B cell (primary cell): ENCODE measurements around the gene HFE. TPM values are rescaled to one million over a fixed set of nuclear protein-coding genes. Genes with fewer than 3 reads are reported as not detected.

ENCODE experiments used
- ATAC-seq: fragments of 200-7000 bp; cut with Tn5 transposase; one replicate; pipeline ENCODE4 v1.10.0; 2021; ENCODE audit warnings: low read depth, mild to moderate bottlenecking, moderate number of reproducible peaks, moderate library complexity
- CTCF ChIA-PET: fragments of 350-600 bp; sonication (Branson Sonifier 250); formaldehyde crosslinking; loops from one replicate; lab custom pipeline; 2021; ENCODE audit warnings: antibody characterized with exemption, inconsistent platforms; lab: Charles Lee
- POLR2A ChIA-PET: fragments of 350-600 bp; sonication (Branson Sonifier 250); formaldehyde crosslinking; loops from one replicate; lab custom pipeline; 2021; ENCODE audit warnings: antibody characterized with exemption; lab: Charles Lee
- DNase-seq: peaks from one replicate; pipeline ENCODE4 v3.0.0; 2013
- H2AFZ ChIP-seq: 2 replicates; pipeline ENCODE4 v1.6.1; 2012; ENCODE audit warnings: mild to moderate bottlenecking, low read depth, low read length; ENCODE audit not compliant: insufficient read depth, poor library complexity, severe bottlenecking
- H3K27ac ChIP-seq, 2 donors: 1 replicate in 1 of 2; 2 replicates in 1 of 2; pipeline ENCODE4 v1.5.1; 2012 to 2013; ENCODE audit warnings: low read length in 2 of 2, mild to moderate bottlenecking in 2 of 2, moderate library complexity in 1 of 2
- H3K27me3 ChIP-seq, 4 experiments: fragments of 200-600 bp in 1 of 4; sonication (generic) in 1 of 4; replicated peaks in 1 of 4; 1 replicate in 2 of 4; 2 replicates in 2 of 4; pipeline versions ENCODE4 v1.6.1 to v1.7.0; 2013 to 2016; ENCODE audit warnings: low read length in 3 of 4, mild to moderate bottlenecking in 2 of 4, mixed read lengths in 1 of 4, moderate library complexity in 1 of 4; ENCODE audit not compliant: insufficient read depth in 4 of 4, control insufficient read depth in 3 of 4; ENCODE audit errors: control extremely low read depth in 1 of 4
- H3K36me3 ChIP-seq, 2 experiments: replicated peaks in 1 of 2; 1 replicate in 1 of 2; 2 replicates in 1 of 2; pipeline versions ENCODE4 v1.6.1 to v1.7.1; 2013; ENCODE audit warnings: low read length in 1 of 2; ENCODE audit not compliant: insufficient read depth in 2 of 2, control insufficient read depth in 1 of 2; ENCODE audit errors: control extremely low read depth in 1 of 2, extremely low read depth in 1 of 2
- H3K4me1 ChIP-seq, 2 donors: fragments of 200-600 bp in 1 of 2; sonication (generic) in 1 of 2; 1 replicate in 1 of 2; 2 replicates in 1 of 2; pipeline versions ENCODE4 v1.5.1 to v1.6.1; 2013 to 2017; ENCODE audit warnings: low read length in 2 of 2; ENCODE audit not compliant: control insufficient read depth in 2 of 2, insufficient read depth in 2 of 2
- H3K4me2 ChIP-seq: replicated peaks from 2 replicates; pipeline ENCODE3; 2012; ENCODE audit warnings: mild to moderate bottlenecking, low read depth, low read length; ENCODE audit not compliant: poor library complexity, severe bottlenecking
- H3K4me3 ChIP-seq, 5 experiments: fragments of 200-600 bp in 1 of 5; sonication (generic) in 1 of 5; 1 replicate in 3 of 5; 2 replicates in 2 of 5; pipeline versions ENCODE4 v1.5.1 to v1.7.0; 2011 to 2016; ENCODE audit warnings: low read length in 4 of 5, mild to moderate bottlenecking in 4 of 5, low read depth in 2 of 5, control low read depth in 1 of 5, moderate library complexity in 1 of 5; ENCODE audit not compliant: insufficient read depth in 1 of 5; ENCODE audit errors: control extremely low read depth in 1 of 5, extremely low read depth in 1 of 5
- H3K79me2 ChIP-seq: fragments of 200-600 bp; sonication (generic); one replicate; pipeline ENCODE4 v1.6.0; 2016; ENCODE audit warnings: low read length; ENCODE audit not compliant: control insufficient read depth, insufficient read depth
- H3K9ac ChIP-seq: fragments of 200-600 bp; sonication (generic); 2 replicates; pipeline ENCODE4 v1.6.1; 2017; ENCODE audit warnings: mild to moderate bottlenecking, low read length, moderate library complexity
- H3K9me3 ChIP-seq, 3 donors: one replicate each; pipeline versions ENCODE4 v1.6.1 to v1.7.1; 2013; ENCODE audit warnings: low read length in 2 of 3; ENCODE audit not compliant: control insufficient read depth in 2 of 3, insufficient read depth in 1 of 3; ENCODE audit errors: control extremely low read depth in 1 of 3
- H4K20me1 ChIP-seq: 2 replicates; pipeline ENCODE4 v1.6.0; 2012; ENCODE audit warnings: mild to moderate bottlenecking, low read length; ENCODE audit not compliant: insufficient read depth, control insufficient read depth, poor library complexity, severe bottlenecking
- H3K27ac Mint-ChIP-seq: one replicate; pipeline ENCODE4 v1.8.0; 2021; ENCODE audit warnings: mixed read lengths
- H3K27me3 Mint-ChIP-seq: one replicate; pipeline ENCODE4 v1.8.0; 2021; ENCODE audit warnings: mixed read lengths
- H3K4me1 Mint-ChIP-seq: one replicate; pipeline ENCODE4 v1.8.0; 2021; ENCODE audit warnings: mixed read lengths
- H3K4me3 Mint-ChIP-seq: one replicate; pipeline ENCODE4 v1.8.0; 2021; ENCODE audit warnings: mixed read lengths
- H3K9me3 Mint-ChIP-seq: one replicate; pipeline ENCODE4 v1.8.0; 2022; ENCODE audit warnings: mixed read lengths; ENCODE audit not compliant: insufficient read depth
- CTCF ChIP-seq: fragments of 200-600 bp; IDR thresholded peaks from one replicate; pipeline ENCODE4 v1.8.0; 2022; ENCODE audit warnings: antibody characterized with exemption, mild to moderate bottlenecking
- EZH2 ChIP-seq: IDR thresholded peaks from 2 replicates; pipeline ENCODE4 v1.6.1; 2012; ENCODE audit warnings: borderline replicate concordance, low read depth, mild to moderate bottlenecking, moderate library complexity, low read length; ENCODE audit not compliant: insufficient read depth, poor library complexity, severe bottlenecking
- WGBS: methylation state at CpG from one replicate; pipeline ENCODE4 v1.1.5; 2013; ENCODE audit warnings: missing lambda C conversion rate; ENCODE audit not compliant: insufficient coverage; 5-methylcytosine and 5-hydroxymethylcytosine counted together
- intact Hi-C: fragments of 100-400 bp; cut with micrococcal nuclease; formaldehyde crosslinking; loops from one replicate; pipeline ENCODE4 v1.10.0; 2022
- polyA plus RNA-seq: library from polyadenylated mRNA; depleted of rRNA; stranded (reverse); fragments of >200 nt; gene quantifications from 2 replicates; pipeline ENCODE4 v1.2.3, GENCODE V29; 2012
- total RNA-seq, 2 donors: library from RNA; stranded (reverse); fragments of 120-200 nt in 1 of 2; gene quantifications; 1 replicate in 1 of 2; 2 replicates in 1 of 2; pipeline versions ENCODE4 v1.2.3 to v1.2.4, GENCODE V29; 2013 to 2022

The HFE gene
- total and polyA plus RNA-seq, 2 donors (not counting 1 experiment from before 2014, with no cell fraction given): 5.9 to 6.3 TPM

DNA sequence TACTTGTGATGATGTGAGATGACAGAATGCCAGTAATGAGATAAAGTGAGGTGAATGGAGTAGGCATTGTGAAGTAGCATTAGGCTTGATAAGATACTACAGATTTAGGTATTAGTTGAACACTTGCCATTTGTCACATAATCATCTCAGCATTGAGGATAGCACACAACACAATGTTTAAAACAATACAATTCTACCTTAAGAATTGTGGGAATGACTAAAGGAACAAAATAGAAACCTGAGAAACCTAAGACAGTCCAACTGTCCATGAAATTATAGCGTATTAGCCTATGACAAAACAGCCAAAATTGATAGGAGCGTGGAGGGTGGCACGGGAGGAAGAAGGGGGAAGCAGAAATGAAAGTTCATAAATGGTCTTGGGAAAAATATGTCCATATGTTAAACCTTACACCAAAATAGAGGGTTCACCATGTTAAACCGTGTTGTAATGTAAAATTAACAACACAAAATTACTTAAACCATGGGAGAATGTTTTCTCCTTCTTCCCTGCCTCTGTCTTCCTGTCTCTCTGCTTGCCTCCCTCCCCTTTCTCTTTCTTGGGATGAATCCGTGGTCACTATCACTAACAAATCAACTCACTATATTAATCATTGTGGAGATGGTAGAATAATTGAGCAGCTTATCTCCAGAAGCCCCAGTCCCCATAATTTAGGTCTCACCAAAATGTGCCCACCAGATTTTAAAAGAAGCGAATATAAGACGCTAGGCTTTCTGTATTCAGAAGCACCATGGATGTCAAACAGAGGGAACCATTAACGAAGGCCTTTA, 33.0 kb upstream of the HFE start:
- peak overlapping the region; percentile 83 for H3K4me2 ChIP-seq
- Mint-ChIP-seq H3K27me3 (no peaks in the 10 kb centered on the region), H3K4me3 (peak overlapping the region; percentile 96), H3K4me1 (peaks cover 15% of the 10 kb centered on the region), H3K27ac (peak overlapping the region; percentile 97), H3K9me3 (no peaks in the 10 kb centered on the region)
- H3K4me1 ChIP-seq: peaks cover 12 to 16% of the 10 kb centered on the region in 2 donors
- peak overlapping the region; percentile 80 to 91 for H3K27ac ChIP-seq
- H4K20me1 ChIP-seq: no peaks in the 10 kb centered on the region
- ChIA-PET POLR2A (interaction anchor here (0.9 to 7.7 kb wide), 3 partner anchors 10 to 22 kb away, joined by 3 to 93 read pairs (median 29); a partner anchor contains a TSS), CTCF (interaction anchor here (0.6 kb wide), 1 partner anchor 45 kb away, joined by 3 read pairs; no protein-coding TSS in a partner anchor)
- WGBS: no CpG with 5 or more reads among the region's 8 CpGs
- intact Hi-C loops: no loop called here
- H3K36me3 ChIP-seq: no peaks in the 10 kb centered on the region
- H3K4me3 ChIP-seq: peak overlapping the region; percentile 69 to 100 (median 94)
- H3K9ac ChIP-seq: peak overlapping the region; percentile 88
- H2AFZ ChIP-seq: peak overlapping the region; percentile 80
- no peaks in the 10 kb centered on the region for H3K27me3 ChIP-seq
- no peaks in the 10 kb centered on the region for H3K9me3 ChIP-seq
- ATAC-seq (no peak), DNase-seq (no peak)
- H3K79me2 ChIP-seq: no peaks in the 10 kb centered on the region
- TF ChIP-seq CTCF (no peak), EZH2 (no peak)
